Right renal pelvis (tissue), 4 donors: Measurements from ENCODE around the gene TREM1. TPM values are rescaled to one million over a fixed set of nuclear protein-coding genes. Genes with fewer than 3 reads are reported as not detected.
"Not testable (repeated sequence)": the region's sequence is repeated elsewhere in the genome, so short reads cannot be mapped to it uniquely, and the experiment has no call there.

Source experiments
- DNase-seq, 4 donors: peaks; one replicate each; pipeline ENCODE4 v3.0.0-alpha.2; 2013; ENCODE audit warnings: low read depth in 4 of 4, low spot score in 3 of 4, missing footprints in 1 of 4
- polyA plus RNA-seq, 4 donors: library from polyadenylated mRNA; unstranded; fragments of 120-200 nt; gene quantifications; one replicate each; pipeline ENCODE4 v1.2.1, GENCODE V29; 2013; ENCODE audit not compliant: insufficient read length in 4 of 4

TREM1 gene
- polyA plus RNA-seq, 4 donors, result 0.29 TPM; not detected in 3

DNA sequence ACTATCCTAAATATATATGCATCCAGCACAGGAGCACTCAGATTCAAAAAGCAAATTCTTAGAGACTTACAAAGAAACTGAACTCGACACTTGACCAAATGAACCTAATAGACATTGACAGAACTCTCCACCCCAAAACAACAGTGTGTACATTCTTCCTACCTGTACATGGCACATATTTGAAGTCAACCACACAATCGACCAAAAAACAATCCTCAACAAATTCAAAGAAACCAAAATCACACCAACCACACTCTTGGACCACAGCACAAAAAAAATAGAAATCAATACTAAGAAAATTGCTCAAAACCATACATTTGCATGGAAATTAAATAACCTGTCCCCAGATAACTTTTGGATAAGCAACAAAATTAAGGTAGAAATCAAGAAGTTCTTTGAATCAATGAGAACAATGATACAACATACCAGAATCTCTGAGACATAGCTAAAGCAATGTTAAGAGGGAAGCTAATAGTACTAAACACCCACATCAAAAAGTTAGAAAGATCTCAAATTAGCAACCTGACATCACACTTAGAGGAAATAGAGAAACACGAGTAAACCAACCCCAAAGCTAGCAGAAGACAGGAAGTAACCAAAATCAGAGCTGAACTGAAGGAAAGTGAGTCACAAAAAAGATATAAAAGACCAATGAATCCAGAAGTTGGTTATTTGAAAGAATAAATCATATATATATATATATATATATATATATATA is 12.5 kb upstream of the TREM1 start:
- no peak for DNase-seq

GRCh38 chr6:41297248-41297647 is 10.8 kb upstream of the TREM1 start:
- DNase-seq, result not testable (repeated sequence)

DNA sequence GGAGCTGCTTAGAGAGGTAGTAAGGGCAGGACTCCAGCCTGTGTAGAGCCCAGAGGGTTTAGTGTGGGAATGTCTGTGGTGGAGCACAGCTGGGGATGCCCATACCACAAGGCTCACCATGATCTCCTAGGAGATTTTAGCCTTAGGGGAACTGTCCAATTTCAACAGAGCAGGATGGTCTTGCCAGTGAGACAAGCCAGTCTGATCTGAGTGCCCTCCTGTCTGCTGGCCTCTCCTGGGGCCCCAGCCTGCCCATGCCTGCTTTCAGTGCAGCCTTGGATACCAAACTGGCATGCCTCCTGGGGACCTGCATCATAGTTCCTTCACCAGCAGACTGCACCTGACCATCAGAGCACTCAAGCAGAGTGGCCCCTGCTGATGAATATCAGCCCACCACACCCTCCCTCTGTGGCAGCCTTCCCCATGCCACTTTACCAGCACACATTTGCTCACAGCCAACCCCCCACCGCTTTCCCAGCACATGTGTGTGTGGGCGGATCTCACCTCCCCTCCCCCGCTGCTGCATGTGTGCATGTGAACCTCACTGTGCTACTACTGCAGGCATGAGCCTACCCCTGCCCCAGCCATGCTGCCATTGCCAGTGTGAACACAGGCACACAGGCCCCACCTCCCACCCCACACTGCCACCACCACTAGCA is 7.9 kb upstream of the TREM1 start:
- no peak for DNase-seq

- DNase-seq, result no peak
Observed at GRCh38 chr6:41291717-41292116, 5.2 kb upstream of the TREM1 start.

- no peak for DNase-seq
Observed at GRCh38 chr6:41289815-41290214, 3.3 kb upstream of the TREM1 start.

DNA sequence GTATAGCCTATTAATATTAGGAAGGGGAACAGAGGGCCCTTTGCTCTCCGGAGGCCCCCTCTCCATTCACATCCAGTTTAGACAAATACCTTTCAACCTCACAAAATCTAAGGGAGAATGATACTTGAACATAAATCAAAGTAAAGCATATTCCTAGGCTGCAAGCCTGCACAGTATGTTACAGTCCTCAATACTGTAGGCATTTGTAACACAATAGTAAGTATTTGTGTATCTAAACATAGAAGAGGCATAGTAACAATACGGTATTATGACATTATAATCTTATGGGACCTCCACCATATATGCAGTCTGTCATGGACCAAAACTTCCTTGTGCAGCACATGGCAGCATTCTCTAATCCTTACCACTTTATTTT is 2.3 kb upstream of the TREM1 start:
- no peak for DNase-seq

DNA sequence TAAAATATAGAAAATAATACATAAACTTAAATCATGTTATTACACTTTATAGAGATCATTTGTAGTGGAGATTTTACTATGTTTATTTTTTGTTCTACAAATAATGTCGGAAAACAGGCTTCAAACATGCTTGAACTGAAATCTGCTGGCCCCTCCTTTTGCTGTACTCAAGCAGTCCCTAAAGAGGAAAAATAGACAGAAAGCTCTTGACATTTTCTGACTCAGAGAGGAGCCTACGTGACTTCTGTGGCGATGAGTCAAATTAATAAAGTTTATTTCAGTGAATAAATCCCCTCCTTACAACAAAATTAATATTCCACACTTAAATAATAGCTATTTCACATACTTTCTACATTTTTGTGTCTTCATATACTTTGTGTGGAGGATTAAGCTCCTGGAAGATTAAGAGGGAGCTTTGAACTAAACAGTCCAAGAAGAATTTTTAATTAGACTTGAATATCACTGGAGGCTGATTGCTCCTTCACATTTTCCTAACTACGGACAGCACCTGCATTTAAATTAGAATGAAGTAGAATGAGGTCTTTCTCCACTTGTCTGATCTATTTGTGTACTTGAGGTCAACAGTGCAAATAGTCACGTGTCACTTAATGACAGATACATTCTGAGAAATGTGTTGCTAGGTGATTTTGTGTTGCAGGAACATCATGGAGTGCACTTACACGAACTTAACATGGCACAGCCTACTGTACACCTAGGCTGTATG is 1.7 kb upstream of the TREM1 start:
- DNase-seq, result no peak

GRCh38 chr6:41284726-41285125 is 1.8 kb downstream of the TREM1 start:
- peak in 3 of 4 donors; percentile 7 to 31 (median 20) for DNase-seq

- no peak for DNase-seq
Observed at GRCh38 chr6:41283600-41283999, 2.9 kb downstream of the TREM1 start.

DNA sequence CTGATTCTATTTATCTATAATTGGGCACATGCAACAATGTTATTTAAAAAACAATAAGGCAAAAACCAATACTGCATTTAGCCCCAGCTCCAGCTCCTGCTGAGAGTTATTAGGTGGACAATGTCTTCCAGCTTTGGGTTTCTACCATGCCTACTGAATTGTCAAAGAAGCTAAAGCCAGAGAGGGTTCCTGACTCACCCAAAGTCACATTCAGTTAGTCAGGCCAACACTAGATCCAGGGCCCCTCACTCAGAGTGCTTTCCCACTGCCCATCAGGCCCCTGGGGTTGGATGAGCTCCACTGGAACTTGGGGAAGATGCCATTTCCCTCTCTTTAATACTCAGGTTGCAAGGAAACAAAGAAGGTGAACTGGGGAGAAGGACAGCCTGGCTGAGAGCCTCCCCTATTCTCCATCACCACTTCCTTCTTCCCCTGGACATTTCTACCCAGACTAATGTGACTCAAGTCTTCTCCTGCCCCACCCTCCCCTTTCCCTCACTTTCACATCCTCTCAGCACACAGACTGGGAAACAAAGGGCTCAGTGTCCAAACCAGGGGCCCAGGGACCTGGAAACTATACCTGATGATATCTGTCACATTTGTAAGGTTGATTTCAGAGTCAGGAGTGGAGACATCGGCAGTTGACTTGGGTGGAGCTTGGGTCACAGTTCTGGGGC is 6.0 kb downstream of the TREM1 start:
- DNase-seq, result no peak

DNA sequence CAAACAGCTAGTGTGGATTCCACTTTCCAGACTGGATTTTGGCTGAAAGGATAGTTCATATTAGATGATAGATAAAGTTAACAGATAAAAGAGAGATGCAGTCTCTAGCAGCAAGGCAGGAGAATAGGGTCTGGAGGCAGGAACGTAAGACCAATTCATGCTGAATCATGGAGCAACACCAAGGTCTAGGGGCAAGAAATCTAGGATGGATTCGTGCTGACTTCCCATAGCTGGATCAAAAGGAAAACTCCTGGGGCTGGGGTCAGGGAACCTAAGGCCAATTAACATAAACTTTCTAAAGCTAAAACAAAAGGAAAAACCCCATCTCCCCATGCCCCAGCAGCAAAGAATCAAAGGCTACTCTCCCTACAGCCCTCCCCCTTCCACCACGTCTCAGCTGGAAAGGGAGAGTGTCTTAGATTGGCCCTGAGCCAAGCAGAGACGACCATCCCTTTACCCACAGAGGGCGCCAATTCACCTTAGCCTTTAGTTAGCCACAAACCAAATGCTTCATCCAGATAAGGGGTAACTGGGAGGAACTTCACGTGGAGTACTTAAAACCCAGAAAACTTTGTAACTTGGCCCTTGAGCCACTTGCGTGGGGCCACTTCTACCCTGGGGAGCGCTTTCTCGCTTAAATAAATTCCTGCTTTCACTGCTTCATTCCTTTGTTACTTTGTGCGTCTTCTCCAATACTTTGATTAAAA is 7.6 kb downstream of the TREM1 start:
- DNase-seq, result peak; percentile 37 to 52 (median 48)

DNA sequence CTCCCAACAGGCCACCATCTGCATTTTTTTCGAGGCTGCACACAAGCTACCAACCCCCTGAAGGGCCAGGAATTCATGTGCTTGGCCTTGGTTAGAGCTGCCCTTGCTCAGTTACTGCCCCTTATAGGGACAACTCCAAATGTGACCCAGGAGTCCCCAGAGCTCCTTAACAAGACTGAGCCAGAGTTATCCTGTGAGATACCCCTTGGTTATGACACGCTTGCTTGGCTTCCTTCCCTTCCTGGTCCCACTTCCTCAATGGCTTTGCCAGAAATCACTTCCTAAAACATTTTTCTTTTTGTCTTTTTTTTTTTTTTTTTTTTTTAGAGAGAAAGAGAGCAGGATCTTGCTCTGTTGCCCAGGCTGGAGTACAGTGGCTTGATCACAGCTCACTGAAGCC is 8.9 kb downstream of the TREM1 start:
- DNase-seq, result no peak

- DNase-seq, result no peak
Observed at GRCh38 chr6:41275489-41275888, 11.0 kb downstream of the TREM1 start.

- no peak for DNase-seq
Observed at GRCh38 chr6:41274256-41274655, 12.2 kb downstream of the TREM1 start.

- no peak for DNase-seq
Observed at GRCh38 chr6:41273714-41274113, 12.8 kb downstream of the TREM1 start.

DNA sequence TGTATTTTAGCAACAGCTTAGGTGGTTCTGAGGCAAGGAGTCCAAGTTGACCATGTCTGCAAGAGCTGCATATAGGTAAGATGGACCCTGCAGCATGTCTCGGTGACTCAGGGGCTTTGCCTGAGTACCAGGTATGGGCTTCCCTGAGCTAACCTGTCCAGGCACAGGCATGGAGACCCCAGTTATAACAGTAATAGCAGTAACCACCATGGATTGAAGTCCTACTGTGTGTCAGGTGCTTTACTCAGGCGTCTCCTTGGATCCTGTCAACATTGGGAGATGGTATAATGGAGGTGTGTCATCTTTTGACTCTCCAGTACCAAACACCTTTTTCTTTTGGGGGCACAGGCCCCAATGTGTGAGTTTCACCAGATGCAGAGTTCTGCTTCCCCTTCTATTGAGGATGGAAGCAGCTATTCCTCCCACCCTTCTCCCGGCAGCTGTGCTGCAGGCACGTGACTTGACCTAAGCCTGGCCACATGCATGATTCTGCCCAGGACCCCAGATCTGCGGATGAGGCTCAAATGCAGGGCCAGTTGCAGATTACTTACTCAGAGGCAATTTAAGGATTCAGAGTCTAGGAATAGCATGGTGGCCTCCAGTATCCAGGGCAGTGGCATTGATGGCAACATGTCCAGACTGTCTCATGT is 13.8 kb downstream of the TREM1 start:
- DNase-seq, result no peak

- DNase-seq, result no peak
Observed at GRCh38 chr6:41271901-41272395, 14.5 kb downstream of the TREM1 start.

- no peak for DNase-seq
Observed at GRCh38 chr6:41269716-41270115, 16.8 kb downstream of the TREM1 start.

GRCh38 chr6:41269166-41269565 is 17.3 kb downstream of the TREM1 start:
- DNase-seq, result no peak

DNA sequence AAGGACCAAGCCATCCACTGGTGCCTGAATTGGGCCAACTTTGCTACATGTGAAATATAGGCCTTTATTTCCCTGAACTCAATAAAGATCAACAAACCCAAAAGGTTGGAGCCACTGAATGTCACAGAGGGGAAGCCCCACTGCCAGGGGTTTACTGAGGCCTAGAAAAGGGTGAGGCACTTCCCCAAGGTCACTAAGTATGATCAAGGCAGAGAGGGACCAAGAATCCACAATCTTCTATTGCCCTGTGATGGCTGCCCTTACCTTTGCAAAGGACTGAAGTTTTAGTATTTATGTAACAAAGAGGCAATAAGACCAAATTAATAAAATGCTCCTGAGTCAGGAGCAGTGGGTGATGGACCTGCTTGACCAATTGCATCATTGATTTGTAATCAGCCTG is 18.0 kb downstream of the TREM1 start:
- no peak for DNase-seq
